IMR-90 (cell line): Measurements from ENCODE around the gene OPN1SW.

Experiments
- CTCF ChIP-seq: conservative IDR thresholded peaks from 2 replicates; pipeline ENCODE4 v1.5.1; 2012; ENCODE audit warnings: mild to moderate bottlenecking, low read depth, low read length, improper control_type of control experiment
- POLR2A ChIP-seq: IDR thresholded peaks from 2 replicates; pipeline ENCODE4 v1.6.1; 2012; ENCODE audit warnings: mild to moderate bottlenecking, low read depth, low read length
- RFX5 ChIP-seq: IDR thresholded peaks from 2 replicates; pipeline ENCODE4 v1.8.0; 2012; ENCODE audit warnings: low read depth, mild to moderate bottlenecking, low read length, moderate library complexity

DNA sequence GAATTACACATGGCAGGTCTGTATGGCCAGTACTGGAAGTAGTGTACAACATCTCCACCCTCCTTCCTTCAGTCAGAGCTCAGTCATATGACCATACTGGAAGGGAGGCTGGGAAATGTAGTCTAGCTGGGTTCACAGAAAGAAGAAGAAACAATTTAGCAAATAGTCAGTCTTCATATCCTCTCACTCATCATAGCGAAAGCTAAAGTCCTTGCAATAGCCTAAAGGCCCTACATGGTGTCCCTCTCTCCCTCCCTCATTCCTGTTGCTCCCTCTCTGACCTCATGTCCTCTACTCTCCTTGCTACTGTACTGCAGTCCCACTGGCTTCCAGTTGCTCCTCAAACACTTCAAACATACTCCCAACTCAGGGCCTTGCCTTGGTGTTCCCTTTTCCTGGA is 40.7 kb downstream of the OPN1SW start:
- TF ChIP-seq CTCF (no peak), RFX5 (no peak), POLR2A (no peak)
